AG09309 (cell line): Measurements from ENCODE around the gene HACL1.

Source experiments
- DNase-seq: peaks from one replicate; pipeline ENCODE4 v3.0.0-alpha.2; 2010; ENCODE audit warnings: low read depth
- H3K4me3 ChIP-seq: 2 replicates; pipeline ENCODE4 v1.5.1; 2011; ENCODE audit warnings: mild to moderate bottlenecking, low read depth, low read length, moderate library complexity; ENCODE audit not compliant: control insufficient read depth
- TF ChIP-seq, protein P1 (sequence below): IDR thresholded peaks from 2 replicates; pipeline ENCODE4 v1.5.1; 2011; ENCODE audit warnings: mild to moderate bottlenecking, low read depth, low read length, inconsistent platforms; ENCODE audit not compliant: insufficient read depth, control insufficient read depth; ENCODE audit errors: missing control alignments

The HACL1 gene

DNA sequence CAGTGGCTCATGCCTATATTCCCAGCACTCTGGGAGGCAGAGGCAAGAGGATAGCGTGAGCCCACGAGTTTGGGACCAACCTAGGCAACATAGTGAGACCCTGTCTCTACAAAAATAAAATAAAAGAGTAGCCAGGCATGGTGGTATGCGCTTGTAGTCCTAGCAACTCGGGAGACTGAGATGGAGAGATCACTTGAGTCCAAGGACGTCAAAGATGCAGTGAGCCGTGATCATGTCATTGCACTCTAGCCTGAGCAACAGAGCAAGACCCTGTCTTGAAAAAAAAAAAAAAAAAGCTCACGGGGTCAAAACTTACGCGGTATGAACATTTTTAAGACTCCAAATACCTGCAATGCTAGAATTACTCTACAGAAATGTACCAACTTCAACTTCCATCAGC, 42.8 kb downstream of the HACL1 start:
- no peak for DNase-seq
- TF ChIP-seq, protein P1, sequence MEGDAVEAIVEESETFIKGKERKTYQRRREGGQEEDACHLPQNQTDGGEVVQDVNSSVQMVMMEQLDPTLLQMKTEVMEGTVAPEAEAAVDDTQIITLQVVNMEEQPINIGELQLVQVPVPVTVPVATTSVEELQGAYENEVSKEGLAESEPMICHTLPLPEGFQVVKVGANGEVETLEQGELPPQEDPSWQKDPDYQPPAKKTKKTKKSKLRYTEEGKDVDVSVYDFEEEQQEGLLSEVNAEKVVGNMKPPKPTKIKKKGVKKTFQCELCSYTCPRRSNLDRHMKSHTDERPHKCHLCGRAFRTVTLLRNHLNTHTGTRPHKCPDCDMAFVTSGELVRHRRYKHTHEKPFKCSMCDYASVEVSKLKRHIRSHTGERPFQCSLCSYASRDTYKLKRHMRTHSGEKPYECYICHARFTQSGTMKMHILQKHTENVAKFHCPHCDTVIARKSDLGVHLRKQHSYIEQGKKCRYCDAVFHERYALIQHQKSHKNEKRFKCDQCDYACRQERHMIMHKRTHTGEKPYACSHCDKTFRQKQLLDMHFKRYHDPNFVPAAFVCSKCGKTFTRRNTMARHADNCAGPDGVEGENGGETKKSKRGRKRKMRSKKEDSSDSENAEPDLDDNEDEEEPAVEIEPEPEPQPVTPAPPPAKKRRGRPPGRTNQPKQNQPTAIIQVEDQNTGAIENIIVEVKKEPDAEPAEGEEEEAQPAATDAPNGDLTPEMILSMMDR: no peak
- no peak overlapping the region for H3K4me3 ChIP-seq

DNA sequence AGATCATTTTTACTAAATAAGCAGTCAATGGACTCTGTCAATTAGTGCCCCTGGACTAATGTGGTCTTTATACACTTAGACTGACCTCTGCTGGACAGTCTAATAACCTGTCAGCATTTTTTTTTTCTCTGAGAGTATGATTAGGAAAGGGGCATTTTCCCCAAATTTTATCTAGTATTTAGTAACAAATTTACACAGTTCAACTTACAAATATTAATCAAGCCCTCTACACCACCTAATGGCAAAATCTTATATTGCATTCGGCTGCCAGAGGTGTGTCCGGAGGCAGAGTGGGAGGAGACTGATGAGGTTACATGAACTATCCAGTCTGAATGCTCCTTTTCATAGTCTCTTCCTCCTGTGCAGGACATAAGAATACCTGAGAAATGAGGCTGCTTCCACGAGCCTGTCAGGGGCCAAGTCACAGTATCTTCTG, 43.8 kb downstream of the HACL1 start:
- DNase-seq: peak; percentile 21
- TF ChIP-seq, protein P1: peak; percentile 45
- H3K4me3 ChIP-seq: no peak overlapping the region

DNA sequence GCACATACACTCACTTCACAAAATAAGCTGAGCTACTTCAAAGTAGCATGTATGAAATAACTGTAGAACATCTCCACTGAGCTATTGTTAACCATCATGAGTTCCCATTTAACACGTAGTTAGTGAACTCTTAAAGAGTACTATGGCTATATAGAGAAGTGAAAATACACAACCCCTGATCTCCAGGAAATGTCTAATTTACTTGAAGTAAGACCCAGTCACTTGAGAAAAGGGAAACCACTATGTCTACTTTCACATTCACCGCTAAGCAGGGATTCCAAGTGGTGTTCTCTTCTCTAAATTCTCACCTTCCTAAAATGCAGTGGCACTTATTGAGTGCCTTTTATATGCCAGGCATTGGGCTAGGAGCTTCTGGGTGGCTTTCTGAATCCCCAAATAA, 44.9 kb downstream of the HACL1 start:
- TF ChIP-seq, protein P1: no peak
- no peak for DNase-seq

DNA sequence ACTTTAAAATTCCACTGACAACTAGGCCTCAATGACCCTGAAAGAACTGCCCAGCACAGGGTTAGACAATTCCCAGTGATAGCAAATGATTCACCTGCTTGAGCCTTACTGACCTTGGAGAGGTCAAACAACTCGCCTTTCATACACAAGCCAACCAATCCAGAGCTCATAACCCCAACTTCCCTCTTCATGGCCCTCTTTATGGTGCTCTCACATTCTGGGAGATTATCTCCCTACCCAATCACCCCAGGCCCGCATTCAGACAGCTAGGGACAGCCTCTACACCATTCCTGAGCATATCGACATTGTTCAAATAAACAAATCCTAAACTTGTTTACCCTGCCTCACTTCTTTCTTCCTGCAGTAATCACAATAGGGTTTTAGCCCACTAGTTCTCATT, 47.6 kb downstream of the HACL1 start:
- no peak for DNase-seq
- no peak overlapping the region for H3K4me3 ChIP-seq
- TF ChIP-seq, protein P1: no peak

More for the DNA sequence above, 44.9 kb downstream of the HACL1 start:
- H3K4me3 ChIP-seq: no peak overlapping the region

DNA sequence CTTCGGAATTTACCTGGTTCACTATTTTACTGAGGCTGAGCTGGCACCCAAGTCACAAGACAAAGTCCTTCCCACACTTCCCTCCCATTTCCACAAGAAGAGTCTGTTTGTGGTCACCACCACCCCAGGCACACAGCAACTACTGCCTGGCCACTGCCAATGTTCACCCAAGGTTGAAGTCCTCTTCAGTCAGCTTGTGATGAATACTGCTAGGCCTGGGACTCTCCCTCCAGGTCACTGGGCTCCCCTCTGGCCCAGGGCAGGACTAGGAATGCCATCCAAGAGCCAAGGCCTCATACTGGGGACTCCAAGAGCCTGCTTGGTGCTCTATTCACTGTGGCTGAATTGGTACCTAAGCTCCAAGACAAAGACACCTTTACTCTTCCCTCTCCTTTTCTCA, 49.5 kb downstream of the HACL1 start:
- H3K4me3 ChIP-seq: no peak overlapping the region
- no peak for DNase-seq
- TF ChIP-seq, protein P1: no peak

DNA sequence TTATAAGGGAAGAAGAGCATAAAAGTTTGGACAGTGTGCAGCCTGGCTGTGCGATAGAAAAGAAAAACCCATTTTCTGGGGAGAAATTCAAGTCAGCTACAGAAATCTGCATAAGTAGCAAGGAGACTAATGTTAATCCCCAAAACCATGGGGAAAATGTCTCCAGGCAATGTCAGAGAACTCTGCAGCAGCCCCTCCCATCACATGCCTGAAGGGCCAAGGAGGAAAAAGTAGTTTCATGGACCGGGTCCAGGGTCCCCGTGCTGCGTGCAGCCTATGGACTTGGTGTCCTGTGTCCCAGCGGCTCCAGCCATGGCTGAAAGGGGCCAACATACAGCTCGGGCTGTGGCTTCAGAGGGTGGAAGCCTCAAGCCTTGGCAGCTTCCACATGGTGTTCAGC, 51.5 kb downstream of the HACL1 start:
- DNase-seq: no peak
- no peak overlapping the region for H3K4me3 ChIP-seq
- TF ChIP-seq, protein P1: no peak

DNA sequence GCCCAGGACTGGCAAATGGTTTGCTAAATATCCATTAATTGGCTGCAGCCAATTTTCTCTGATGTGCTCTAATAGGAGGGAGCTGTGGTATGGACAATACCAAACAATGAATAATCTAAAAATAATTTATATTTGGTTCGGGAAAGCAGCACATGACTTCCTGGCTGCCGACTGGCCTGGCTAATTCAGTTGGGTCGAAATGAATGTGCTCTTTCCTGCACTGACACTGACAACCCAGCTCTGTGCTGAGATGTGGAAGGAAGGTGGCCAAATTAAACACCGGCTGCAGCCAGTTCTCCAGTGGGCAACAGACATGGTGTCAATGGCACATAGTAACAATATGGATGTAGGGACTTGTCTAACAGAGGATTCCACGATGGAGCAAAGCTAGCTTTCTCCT, 58.8 kb downstream of the HACL1 start:
- no peak for DNase-seq
- TF ChIP-seq, protein P1: no peak
- no peak overlapping the region for H3K4me3 ChIP-seq
